ENCODE results near the gene PHTF2. TPM values are rescaled to one million over a fixed set of nuclear protein-coding genes. Genes with fewer than 3 reads are reported as not detected.

PHTF2 gene
- total and polyA plus RNA-seq, 11 donors, result 9.6 to 47.2 (median 24.2) TPM

GRCh38 chr7:77800158-77800557 is 1.6 kb downstream of the PHTF2 start:
- peaks cover 0 to 70% (median 24%) of the 10 kb centered on the region in 12 donors for H3K4me1 ChIP-seq
- DNase-seq (no peak), ATAC-seq (no peak)
- 42 to 51% (median 48%) methylated on average over 4 of the region's 4 CpGs for WGBS, 4 donors
- peak overlapping the region in 4 of 12 donors; percentile 88 to 91 (median 90) for H3K27ac ChIP-seq
- no peaks in the 10 kb centered on the region for H3K9me3 ChIP-seq
- H3K27me3 ChIP-seq, result no peaks in the 10 kb centered on the region
- TF ChIP-seq CTCF (IDR thresholded peaks at IDR 0.05) (no peak), POLR2A (IDR thresholded peaks at IDR 0.05) (no peak)
- intact Hi-C loops (cut with DNase I), result no loop called here
- peak overlapping the region in 8 of 12 donors; percentile 65 to 94 (median 88) for H3K4me3 ChIP-seq
- peaks cover 0 to under 1% (median 0%) of the 10 kb centered on the region in 9 donors for H3K36me3 ChIP-seq

GRCh38 chr7:77800730-77801129 is 2.2 kb downstream of the PHTF2 start:
- WGBS, 4 donors, result 94 to 97% (median 95%) methylated on average over 2 of the region's 2 CpGs

GRCh38 chr7:77802557-77803405 is 4.2 kb downstream of the PHTF2 start:
- 74 to 82% (median 80%) methylated on average over 2 of the region's 2 CpGs for WGBS, 4 donors
- Histone ChIP-seq H3K4me1 (peaks cover 0 to 46% (median 11%) of the 10 kb centered on the region in 12 donors), H3K27ac (peak overlapping the region in 1 of 12 donors; percentile 66), H3K36me3 (no peaks in the 10 kb centered on the region), H3K4me3 (no peak overlapping the region), H3K27me3 (no peaks in the 10 kb centered on the region), H3K9me3 (peaks cover 0 to 26% (median 18%) of the 10 kb centered on the region in 12 donors)
- no peak for TF ChIP-seq POLR2A (IDR thresholded peaks at IDR 0.05)
- no peak for TF ChIP-seq CTCF (IDR thresholded peaks at IDR 0.05)
- ATAC-seq (no peak), DNase-seq (no peak)
- intact Hi-C loops (cut with DNase I), result no loop called here

More at GRCh38 chr7:77800730-77801129, 2.2 kb downstream of the PHTF2 start:
- Histone ChIP-seq H3K4me1 (peaks cover 0 to 66% (median 24%) of the 10 kb centered on the region in 12 donors), H3K4me3 (no peak overlapping the region), H3K27ac (peak overlapping the region in 1 of 12 donors; percentile 91), H3K27me3 (no peaks in the 10 kb centered on the region), H3K36me3 (no peaks in the 10 kb centered on the region), H3K9me3 (peaks cover 0 to 6% (median 2%) of the 10 kb centered on the region in 12 donors)
- DNase-seq (no peak), ATAC-seq (no peak)
- TF ChIP-seq CTCF (IDR thresholded peaks at IDR 0.05), result no peak
- no peak for TF ChIP-seq POLR2A (IDR thresholded peaks at IDR 0.05)
- intact Hi-C loops (cut with DNase I), result no loop called here

- TF ChIP-seq CTCF (IDR thresholded peaks at IDR 0.05) (no peak), POLR2A (IDR thresholded peaks at IDR 0.05) (no peak)
- DNase-seq (no peak), ATAC-seq (no peak)
- intact Hi-C loops (cut with DNase I), result no loop called here
- H3K27me3 ChIP-seq, result no peaks in the 10 kb centered on the region
- H3K27ac ChIP-seq, result no peak overlapping the region
- H3K9me3 ChIP-seq, result peaks cover 0 to 37% (median 20%) of the 10 kb centered on the region in 12 donors
- H3K4me3 ChIP-seq, result no peak overlapping the region
- 96 to 99% (median 98%) methylated on average over 2 of the region's 2 CpGs for WGBS, 4 donors
- H3K36me3 ChIP-seq, result no peaks in the 10 kb centered on the region
- peaks cover 0 to 27% (median 3%) of the 10 kb centered on the region in 12 donors for H3K4me1 ChIP-seq
Observed at GRCh38 chr7:77806425-77806824, 7.9 kb downstream of the PHTF2 start.
